Activated CD4-positive, alpha-beta T cell treated with anti-CD3 and anti-CD28 coated beads, Interleukin-2, Interleukin-4, amounts not matched to agents 100 ng/mL and 50 ng/mL, durations not matched to agents 16 hours and 8 hours (primary cell): ENCODE measurements around the gene MCTP2.
"Not testable (repeated sequence)": the region's sequence is repeated elsewhere in the genome, so short reads cannot be mapped to it uniquely, and the experiment has no call there.

ENCODE experiments used
- DNase-seq: peaks from one replicate; pipeline ENCODE4 v3.0.0-alpha.2; 2020; ENCODE audit warnings: low spot score

MCTP2 gene

DNA sequence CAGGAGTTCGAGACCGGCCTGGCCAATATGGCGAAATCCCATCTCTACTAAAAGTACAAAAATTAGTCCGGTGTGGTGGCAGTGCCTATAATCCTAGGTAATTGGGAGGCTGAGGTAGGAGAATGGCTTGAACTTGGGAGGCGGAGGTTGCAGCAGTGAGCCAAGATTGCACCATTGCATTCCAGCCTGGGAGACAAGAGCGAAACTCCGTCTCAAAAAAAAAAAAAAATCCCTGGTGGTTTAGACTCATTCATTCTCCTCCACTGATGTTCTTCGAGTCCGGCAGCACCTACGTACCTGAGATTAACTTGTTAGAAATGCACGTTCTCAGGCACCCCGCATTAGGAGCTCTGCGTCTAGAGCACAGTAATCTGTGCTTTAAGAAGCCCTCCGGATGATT is 3.7 kb downstream of the MCTP2 start:
- no peak for DNase-seq

DNA sequence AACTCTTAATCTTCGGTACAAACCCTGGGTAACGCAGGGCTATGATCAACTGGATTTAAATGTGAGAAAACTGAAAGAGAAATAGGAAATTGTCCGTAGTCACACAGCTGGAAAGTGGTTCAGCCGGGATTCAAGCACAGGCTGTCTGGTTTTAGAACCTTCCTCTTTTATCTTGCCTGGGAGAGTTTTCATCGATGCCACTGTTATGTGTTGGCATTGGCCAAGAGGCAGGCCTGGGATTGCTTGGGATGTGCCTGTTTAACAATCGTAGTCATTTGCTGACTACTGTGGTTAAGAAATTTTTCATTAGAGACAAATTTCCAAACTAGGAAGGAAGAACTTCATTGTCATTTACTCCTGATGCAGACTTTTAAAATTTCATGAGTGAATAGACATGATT is 4.3 kb downstream of the MCTP2 start:
- DNase-seq: no peak

DNA sequence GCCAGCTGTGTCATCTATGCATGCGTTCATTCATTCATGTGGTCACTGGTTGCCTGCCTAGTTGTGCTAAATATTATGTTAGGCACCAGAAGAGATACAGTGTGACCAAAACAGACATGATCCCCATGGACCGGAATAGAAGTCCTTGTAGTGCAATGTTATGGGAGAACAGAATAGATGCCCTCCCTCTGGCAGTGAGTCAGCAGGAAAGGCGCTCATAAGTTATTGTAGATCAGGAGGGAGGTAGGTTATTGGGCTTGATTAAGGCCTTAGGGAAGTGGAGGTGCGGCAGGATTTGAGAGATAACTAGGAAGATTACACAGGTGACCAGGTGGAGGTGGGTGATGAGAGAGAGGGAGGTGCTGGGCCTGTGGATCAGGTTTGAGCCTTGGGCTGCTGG is 5.2 kb downstream of the MCTP2 start:
- no peak for DNase-seq

DNA sequence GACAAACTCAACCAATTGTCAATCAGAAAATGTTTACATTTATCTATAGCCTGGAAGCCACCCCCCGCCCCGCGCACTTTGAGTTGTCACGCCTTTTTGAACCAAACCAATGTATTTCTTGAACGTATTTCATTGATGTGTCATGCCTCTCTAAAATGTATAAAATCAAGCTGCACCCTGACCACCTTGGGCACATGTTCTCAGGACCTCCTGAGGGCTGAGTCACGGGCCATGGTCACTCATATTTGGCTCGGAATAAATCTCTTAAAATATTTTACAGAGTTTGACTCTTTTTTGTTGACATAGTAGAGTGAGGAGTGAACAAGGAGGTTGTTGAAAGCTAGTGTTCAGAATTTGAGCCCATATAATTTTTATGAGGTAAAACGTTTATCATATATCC is 6.5 kb downstream of the MCTP2 start:
- no peak for DNase-seq

DNA sequence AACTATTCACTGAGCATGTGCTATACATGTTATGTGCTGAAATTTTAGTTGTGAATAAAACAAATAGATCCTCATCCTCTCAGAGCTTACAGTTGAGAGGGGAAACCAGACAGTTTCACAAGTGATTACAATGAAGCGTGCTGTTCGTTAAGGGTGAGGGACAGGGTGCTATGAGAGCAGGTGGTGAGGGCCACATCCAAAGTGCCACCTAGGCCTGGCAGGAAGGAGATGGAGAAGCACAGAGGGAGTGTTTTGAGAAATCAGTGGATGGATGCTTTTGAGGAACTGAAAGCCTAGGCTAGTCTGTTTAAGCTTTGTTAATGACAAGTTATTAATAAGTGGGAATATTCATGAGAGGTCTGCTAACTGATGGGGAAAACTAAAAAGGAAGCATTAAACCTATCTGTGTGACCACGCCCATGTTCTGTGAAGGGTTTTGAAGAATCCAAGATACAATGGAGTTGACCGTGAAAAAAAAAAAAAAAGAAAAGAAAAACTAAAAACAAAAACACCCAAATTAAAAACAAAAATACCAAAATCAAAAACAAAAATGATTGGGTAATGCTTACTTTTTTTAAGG is 7.3 kb downstream of the MCTP2 start:
- DNase-seq: peak; percentile 43

DNA sequence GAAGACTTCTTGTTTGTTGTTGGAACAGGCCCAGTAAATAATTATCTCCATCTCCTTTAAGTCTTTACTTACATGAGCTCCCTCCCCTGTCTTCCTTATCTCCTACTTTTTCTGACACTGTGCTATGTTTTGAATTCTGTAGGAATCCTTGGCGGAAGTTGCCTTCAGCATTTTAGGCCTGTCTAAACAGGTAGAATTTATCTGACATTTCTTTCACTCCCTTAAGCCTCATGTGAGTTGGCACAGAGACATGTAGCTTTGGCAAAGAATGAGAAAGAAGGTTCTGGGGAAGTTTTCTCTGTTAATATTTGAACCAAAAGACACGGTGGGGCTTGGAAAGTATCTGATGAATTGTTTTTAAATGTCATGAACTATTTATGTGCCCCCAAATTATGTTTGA is 8.1 kb downstream of the MCTP2 start:
- DNase-seq: no peak

DNA sequence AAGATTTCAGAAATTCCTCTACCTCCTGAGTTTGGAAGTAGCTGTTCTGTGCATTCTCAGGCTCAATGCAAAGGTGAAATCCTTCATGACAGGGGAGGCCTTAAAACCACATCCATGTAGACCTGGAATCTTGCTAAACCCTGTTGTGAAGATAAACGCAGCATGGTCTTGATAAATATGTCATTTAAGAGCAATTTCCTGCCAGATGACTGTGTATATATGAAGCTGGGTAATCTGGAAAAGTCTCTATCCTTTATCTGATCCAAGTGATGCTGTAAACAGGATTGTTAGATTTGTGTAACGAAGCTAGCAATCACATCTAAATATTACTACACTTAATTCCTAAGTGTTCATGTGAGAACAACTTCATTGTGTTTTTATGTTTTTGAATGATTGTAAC is 9.1 kb downstream of the MCTP2 start:
- DNase-seq: no peak

DNA sequence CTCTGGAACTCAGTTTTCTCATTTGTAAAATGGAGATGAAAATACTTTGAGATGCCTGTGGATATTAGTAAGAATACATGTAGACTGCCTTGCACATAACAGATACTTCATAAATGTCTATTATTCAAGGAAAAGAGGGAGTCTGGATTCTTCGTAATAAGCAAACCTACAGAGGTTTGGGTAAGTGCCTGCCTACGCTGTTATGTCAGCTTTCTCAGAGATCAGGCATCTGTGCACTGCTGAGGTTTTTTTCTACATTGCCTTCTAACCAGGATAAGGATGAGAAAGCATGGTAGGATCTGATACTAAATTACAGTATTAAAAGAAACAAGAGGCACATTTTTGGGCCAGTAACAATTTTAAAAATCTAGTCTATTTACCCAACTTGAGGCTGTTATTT is 10.9 kb downstream of the MCTP2 start:
- no peak for DNase-seq

DNA sequence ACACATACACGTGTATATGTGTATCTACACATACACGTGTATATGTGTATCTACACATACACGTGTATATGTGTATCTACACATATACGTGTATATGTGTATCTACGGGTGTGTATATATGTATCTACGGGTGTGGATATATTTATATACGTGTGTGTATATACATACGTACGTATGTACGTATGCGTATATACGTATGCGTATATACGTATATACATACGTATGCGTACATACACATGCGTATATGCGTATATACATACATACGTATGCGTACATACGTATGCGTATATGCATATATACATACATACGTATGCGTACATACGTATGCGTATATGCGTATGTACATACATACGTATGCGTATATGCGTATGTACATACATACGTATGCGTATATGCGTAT is 11.6 kb downstream of the MCTP2 start:
- not testable (repeated sequence) for DNase-seq

DNA sequence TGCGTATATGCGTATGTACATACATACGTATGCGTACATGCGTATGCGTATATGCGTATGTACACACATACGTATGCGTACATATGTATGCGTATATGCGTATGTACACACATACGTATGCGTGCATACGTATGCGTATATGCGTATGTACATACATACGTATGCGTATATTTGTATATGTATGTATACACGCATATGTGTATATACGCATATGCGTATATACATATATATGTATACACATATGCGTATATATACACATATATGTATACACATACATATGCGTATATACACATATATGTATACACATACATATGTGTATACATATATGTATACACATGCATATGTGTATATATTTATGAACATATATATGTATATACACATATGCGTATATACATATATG is 12.1 kb downstream of the MCTP2 start:
- no peak for DNase-seq

DNA sequence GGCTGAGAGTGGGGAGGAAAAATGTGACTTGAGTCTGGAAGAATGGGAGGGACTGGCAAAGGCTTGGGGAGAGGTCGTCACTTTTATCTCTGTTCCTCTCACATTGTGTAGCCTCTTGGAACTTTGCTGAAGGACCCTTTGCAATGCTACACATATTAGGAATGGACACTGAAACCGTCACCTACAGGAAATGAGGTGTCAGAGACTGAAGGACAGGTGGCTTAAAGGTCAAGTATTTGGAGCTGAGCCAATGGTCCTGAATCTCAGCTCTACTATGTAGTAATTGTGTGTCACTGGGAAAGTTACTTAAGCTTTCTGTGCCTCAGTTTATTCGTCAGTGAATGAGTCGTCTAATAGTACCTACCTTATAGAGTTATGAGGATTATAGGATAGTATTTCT is 14.7 kb downstream of the MCTP2 start:
- DNase-seq: no peak

DNA sequence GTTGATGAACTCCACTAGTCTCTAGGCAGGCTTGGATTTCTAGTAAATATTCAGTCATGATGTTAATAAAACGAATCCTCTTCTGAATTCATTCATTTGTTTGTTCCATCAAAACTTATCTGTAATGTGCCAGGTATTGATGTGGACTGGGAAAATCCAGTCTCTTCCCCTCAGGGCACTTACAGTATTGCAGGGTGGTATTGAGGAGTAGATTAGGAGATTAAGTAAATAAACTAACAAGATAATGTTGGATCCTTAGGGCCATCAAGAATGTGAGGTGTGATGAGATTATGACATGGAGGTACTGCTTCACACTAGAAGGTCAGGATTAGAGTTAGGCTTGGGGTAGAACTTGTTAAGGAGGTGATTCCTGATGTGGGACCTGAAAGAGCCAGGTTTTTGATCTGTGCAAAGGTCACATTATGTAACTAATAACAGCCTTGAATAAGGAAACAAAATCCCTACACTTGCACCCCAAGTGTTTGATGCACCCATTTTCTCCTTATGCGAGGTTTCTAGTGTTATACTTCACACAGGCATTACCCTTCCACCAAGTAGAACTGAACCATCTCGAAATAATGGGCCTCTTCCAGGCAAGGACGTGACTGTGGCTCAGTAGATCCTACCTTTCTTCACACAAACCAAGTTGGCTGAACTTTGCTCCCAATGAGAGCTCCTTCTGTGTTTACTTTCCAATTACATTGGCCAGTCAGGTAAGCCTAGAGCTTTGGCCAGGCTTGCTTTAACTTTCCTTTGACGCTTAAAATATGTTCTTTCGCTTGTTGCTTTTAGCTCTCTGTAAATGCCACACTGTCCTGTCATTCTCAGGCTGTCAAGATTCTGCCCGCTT is 16.7 kb downstream of the MCTP2 start:
- no peak for DNase-seq

DNA sequence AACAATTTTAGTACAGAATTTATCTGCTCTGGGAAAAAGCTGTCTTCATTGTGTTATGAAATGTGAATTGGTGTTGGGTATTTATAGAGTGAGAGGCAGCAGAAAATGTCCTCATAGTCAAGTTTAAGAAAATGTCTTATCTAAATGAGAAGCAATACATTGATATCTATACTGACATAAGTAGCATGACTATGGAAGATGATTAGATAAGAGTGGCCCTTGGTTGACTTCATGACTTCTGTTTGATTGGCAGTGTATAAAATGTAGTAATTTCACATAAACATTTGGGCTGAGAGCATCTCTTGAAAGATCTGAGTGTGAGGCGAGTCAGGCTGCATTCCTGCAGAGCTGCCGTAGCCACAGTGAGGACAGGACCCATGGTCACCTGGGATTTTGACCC is 19.4 kb downstream of the MCTP2 start:
- DNase-seq: no peak

DNA sequence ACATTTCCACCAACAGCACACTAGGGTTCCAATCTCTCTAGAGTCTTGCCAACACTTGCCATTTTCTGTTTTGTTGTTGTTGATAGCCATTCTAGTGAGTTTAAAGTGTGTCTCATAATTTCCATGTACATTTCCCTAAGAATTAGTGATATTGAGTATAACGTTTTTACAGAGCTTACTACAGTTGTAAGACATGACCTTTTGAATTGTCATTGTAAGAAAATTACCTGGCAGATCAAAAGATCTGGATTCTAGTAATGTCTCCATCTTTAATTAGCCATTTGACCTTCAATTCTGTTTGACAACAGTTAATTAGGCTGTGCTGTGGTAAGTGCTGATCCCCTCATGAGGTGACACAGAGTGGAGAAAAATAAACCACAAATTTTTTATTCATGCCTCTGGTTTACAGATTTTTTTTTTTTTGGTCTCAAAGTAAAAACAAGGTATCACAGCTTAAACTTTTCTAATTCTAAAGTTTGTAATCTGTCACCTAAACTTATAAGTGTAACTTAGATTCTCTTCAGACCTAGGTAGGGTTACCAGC is 20.9 kb downstream of the MCTP2 start:
- DNase-seq: no peak

DNA sequence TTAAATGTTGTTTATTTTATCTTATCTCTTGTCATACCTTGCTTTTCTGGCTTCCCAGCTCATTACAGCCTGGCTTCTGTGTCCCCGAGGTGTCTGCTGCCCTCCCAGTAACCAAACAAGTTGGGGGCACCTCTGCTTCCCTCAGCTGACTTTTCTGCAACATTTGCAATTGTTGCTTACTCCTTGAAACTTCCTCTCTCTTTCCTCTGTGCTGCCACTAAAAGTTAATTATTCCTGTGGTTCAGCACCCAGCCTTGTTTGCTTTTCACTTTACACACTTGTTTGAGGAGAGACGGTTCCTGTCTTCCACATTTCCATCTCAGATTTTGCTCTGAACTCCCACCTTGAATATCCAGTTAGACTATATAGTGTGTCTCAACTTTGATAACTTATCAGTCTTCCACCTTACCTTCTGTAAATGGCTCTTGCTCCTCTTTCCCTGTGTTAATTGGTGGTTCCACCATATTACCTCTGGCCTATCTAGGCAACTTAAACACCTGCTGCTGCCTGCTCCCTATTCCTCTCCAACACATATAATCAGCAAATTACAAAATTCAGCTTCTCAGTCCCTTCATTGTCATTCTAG is 21.6 kb downstream of the MCTP2 start:
- no peak for DNase-seq

DNA sequence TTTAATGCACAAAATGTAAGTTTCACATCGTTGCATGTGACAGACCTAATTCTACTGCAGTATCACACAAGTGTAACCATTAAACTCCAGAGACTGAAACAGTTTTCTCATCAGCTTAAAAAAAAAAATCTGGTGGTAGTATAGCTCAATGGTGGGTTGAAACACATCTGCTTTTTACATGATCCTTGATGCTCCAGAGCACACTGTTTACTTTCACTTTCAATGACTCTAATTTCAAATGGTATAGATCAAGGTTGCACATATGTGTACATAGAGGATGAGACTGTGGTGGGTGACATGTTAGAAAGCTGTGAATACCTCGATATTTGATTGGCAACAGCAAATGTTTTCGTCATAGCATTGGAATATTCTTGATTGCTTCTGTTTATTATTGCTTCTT is 22.4 kb downstream of the MCTP2 start:
- no peak for DNase-seq

DNA sequence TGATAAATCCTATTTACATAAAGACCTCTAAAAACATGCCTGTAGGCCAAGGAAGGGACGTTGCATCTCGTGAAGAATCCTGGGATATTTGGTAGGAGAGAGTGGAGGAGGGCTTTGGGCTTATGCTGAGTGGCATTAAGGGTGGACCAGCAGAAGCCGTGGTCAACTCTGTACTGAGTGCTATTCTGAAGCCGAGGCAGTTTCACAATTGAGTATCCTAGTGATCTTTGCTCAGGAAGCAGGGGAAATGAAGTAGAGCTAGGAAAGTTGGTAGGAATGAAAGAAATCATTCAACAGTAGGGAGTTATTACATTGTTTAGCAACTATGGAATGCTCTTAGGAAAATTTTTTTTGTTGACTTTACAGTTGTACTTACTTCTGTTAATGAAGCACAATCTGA is 24.2 kb downstream of the MCTP2 start:
- DNase-seq: no peak

DNA sequence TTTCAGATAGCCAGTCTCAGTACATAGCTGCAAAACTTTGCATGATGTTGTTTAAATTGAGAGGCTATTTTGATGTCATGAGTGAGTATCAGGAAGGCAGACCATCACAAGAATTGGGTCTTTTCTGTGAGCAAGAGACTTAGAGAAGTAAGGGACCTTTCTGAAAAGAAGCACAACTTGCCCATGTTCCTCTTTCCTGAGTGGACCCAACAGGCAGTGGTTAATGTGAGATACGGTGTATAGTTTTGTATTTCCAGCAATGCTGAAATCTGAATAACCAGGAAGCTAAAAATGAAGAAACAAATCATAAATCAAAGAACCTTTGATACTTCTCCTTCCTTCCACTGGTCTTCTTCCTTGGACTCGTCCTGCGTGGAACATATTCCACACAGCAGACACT is 25.1 kb downstream of the MCTP2 start:
- DNase-seq: no peak

DNA sequence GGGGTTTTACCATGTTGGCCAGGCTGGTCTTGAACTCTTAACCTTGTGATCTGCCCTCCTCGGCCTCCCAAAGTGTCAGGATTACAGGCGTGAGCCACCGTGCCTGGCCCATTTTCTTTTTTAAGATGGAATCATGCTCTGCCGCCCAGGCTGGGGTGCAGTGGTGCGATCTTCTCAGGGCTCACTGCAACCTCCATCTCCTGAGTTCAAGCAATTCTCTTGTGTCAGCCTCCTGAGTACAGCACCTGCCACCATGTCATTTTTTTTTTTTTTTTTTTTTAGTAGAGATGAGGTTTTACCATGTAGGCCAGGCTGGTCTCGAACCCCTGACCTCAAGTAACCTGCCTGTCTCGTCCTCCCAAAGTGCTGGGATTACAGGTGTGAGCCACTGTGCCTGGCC is 26.4 kb downstream of the MCTP2 start:
- DNase-seq: not testable (repeated sequence)

DNA sequence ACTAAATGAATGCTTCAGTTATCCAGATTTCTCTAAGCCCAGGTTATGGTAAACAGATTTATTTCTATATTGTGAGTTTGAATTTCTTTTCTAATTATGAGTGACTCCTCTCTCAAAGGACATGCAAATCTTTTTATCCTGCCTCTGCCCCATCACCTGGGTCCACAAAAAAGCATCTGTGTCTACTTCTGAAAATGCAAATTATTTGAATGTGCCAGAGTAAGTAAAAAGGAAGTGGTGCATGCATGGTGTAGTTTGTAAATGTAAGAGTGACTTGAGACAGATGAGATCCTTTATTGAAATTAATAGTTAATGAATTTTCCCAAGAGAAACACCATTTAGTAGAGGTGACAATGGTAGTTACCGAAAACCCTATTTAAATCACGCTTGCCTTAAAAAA is 26.9 kb downstream of the MCTP2 start:
- no peak for DNase-seq

DNA sequence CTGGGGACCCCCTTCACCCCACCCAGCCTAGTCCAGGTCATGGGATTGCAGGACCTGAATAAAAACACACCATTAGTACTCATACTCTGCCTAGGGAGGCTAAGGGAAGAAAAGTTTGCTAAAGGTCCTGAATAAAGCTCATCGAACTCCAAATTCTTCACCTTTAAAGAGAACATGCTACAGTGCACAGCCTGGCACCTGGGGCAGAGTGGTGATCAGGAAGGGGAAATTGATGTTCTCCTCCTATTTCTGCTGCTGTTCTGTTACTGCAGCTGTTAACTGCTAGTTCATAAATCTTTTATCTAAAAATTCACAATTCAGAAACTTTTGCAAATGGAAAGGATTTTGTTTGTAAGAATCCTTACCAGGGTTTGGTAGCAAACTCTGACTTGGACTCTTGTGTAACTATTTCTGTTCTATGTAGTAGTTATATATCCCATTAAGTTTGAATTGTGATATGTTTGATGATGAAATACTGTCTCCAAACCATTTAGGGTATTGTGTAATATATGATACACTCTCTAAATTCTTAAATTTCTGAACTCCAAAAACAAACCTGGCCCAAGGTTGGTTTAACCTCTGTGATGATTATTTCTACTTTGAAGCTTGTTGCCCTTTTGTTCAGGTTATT is 27.9 kb downstream of the MCTP2 start:
- DNase-seq: no peak

DNA sequence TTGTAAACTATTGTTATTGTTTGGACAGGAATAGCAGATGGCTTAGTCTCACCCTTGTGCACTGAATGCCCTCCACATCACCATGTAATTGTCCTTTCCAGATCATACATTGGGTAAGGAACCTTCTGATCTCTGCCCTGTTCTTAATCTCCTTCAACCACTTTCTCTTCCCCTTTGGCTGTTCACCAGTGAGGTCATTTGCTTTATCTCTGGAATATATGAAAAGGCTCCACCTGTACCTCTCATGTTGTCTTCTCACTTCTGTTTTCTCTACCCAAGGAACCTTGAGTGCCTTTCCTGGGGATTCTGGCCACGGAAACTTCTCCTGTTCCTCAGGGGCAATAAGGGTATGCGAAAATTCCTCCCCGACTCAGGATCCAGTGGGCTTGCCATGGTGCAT is 28.5 kb downstream of the MCTP2 start:
- no peak for DNase-seq

DNA sequence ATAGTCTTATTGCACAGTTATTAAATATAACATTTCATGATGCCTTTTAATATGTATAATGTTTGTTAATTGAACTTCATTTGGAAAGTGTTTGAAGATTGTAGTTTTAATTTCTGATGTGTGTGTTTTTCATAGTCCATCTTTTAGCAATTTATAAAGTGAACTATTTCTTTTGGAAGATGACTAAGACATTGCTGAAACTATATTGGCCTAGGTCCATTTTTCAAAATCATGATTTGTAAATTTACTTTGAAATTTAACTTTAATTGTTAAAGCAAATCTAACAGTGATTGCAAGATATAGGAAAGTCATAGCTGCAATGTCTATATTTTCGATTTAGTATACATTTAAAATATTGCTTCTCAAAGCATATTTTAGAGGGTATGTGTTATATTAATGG is 30.8 kb downstream of the MCTP2 start:
- DNase-seq: no peak
